WI38 (cell line): Measurements from ENCODE around the gene KIF21A.

Source experiments
- H3K4me3 ChIP-seq: 2 replicates; pipeline ENCODE4 v1.5.1; 2011; ENCODE audit warnings: low read depth, mild to moderate bottlenecking, control low read depth, low read length
- CTCF ChIP-seq: IDR thresholded peaks from 2 replicates; pipeline ENCODE4 v1.5.1; 2012; ENCODE audit warnings: low read depth, mild to moderate bottlenecking, control low read depth, low read length

The KIF21A gene

GRCh38 chr12:39401459-39401858 is 41.5 kb downstream of the KIF21A start:
- H3K4me3 ChIP-seq = no peak overlapping the region
- TF ChIP-seq CTCF = no peak

GRCh38 chr12:39395866-39396265 is 47.1 kb downstream of the KIF21A start:
- no peak overlapping the region for H3K4me3 ChIP-seq
- TF ChIP-seq CTCF = no peak

GRCh38 chr12:39393890-39394289 is 49.0 kb downstream of the KIF21A start:
- no peak overlapping the region for H3K4me3 ChIP-seq
- TF ChIP-seq CTCF = no peak

GRCh38 chr12:39393179-39393578 is 49.7 kb downstream of the KIF21A start:
- H3K4me3 ChIP-seq = no peak overlapping the region
- no peak for TF ChIP-seq CTCF

GRCh38 chr12:39392154-39392925 is 50.6 kb downstream of the KIF21A start:
- TF ChIP-seq CTCF = no peak
- H3K4me3 ChIP-seq = no peak overlapping the region

GRCh38 chr12:39390752-39391151 is 52.2 kb downstream of the KIF21A start:
- TF ChIP-seq CTCF = no peak
- H3K4me3 ChIP-seq = no peak overlapping the region

- TF ChIP-seq CTCF = no peak
- H3K4me3 ChIP-seq = no peak overlapping the region
These were observed 53.3 kb downstream of the KIF21A start for GRCh38 chr12:39389399-39390150.
